K562 (cell line): ENCODE data around the gene SLC36A3. TPM values are rescaled to one million over a fixed set of nuclear protein-coding genes. Genes with fewer than 3 reads are reported as not detected.

Experiments used
- ATAC-seq: fragments of 200-7000 bp; cut with Tn5 transposase; 3 replicates; pipeline ENCODE4 v1.9.1; 2020; ENCODE audit warnings: moderate library complexity
- BruUV-seq: library from RNA; stranded (reverse); fragments of 400-500 nt; replicated peaks from 2 replicates; lab custom pipeline; 2021; lab: Mats Ljungman, UMichigan
- CTCF ChIA-PET: fragments of 300-600 bp; formaldehyde crosslinking; extraction: SDS; loops from one replicate; lab custom pipeline; 2021; ENCODE audit warnings: low intra/inter-chr PET ratio; lab: Yijun Ruan, JAX
- POLR2A ChIA-PET: fragments of 300-600, 350-650 bp; sonication (Branson Sonifier 250); formaldehyde crosslinking; extraction: SDS; loops from one replicate; lab custom pipeline; 2021; ENCODE audit warnings: antibody characterized with exemption, inconsistent platforms; lab: Yijun Ruan, JAX
- DNase-seq, 4 experiments: peaks; one replicate each; pipeline versions ENCODE4 v3.0.0 to v3.0.0-alpha.2; 2011 to 2018; ENCODE audit warnings: low spot score in 3 of 4, mixed read lengths in 3 of 4; ENCODE audit errors: extremely low read depth in 1 of 4
- FAIRE-seq: peaks from 2 replicates; lab custom pipeline; 2011; peaks lifted over from hg19 to GRCh38; lab: Jason Lieb, UNC
- H2AFZ ChIP-seq: 2 replicates; pipeline ENCODE4 v1.6.0; 2011; ENCODE audit warnings: low read depth, low read length, control low read depth, inconsistent platforms
- H3K27ac ChIP-seq: fragments of 200-600 bp; 3 replicates; pipeline ENCODE4 v1.8.0; 2011; ENCODE audit warnings: low read depth, mild to moderate bottlenecking, control low read depth, inconsistent platforms, low read length, moderate library complexity, mixed read lengths; ENCODE audit errors: extremely low read depth
- H3K27me3 ChIP-seq, 2 experiments: fragments of 300-600 bp in 1 of 2; 2 replicates in 1 of 2; 3 replicates in 1 of 2; pipeline versions ENCODE4 v1.6.0 to v1.8.0; 2011; ENCODE audit warnings: inconsistent platforms in 2 of 2, low read length in 2 of 2, mild to moderate bottlenecking in 1 of 2, mixed read lengths in 1 of 2, moderate library complexity in 1 of 2; ENCODE audit not compliant: control insufficient read depth in 2 of 2, insufficient read depth in 2 of 2
- H3K36me3 ChIP-seq: fragments of 300-600 bp; 3 replicates; pipeline ENCODE4 v1.8.0; 2011; ENCODE audit warnings: mild to moderate bottlenecking, low read length, inconsistent platforms; ENCODE audit not compliant: control insufficient read depth, insufficient read depth
- H3K4me1 ChIP-seq, 2 experiments: fragments of 200-600 bp in 1 of 2; replicated peaks in 1 of 2; 2 replicates in 1 of 2; 3 replicates in 1 of 2; pipeline versions ENCODE4 v1.5.1 to v1.8.0; 2011; ENCODE audit warnings: inconsistent platforms in 2 of 2, low read length in 2 of 2, mild to moderate bottlenecking in 1 of 2, mixed read lengths in 1 of 2, moderate library complexity in 1 of 2; ENCODE audit not compliant: control insufficient read depth in 2 of 2, insufficient read depth in 2 of 2
- H3K4me2 ChIP-seq: 2 replicates; pipeline ENCODE4 v1.6.1; 2011; ENCODE audit warnings: low read length, control low read depth, inconsistent platforms, mixed read lengths; ENCODE audit not compliant: insufficient read depth
- H3K4me3 ChIP-seq: fragments of 200-600 bp; sonication (generic), shearing (Covaris generic); 2 replicates; pipeline ENCODE4 v1.5.1; 2016; ENCODE audit warnings: control low read depth, inconsistent platforms
- H3K79me2 ChIP-seq: fragments of 200-600 bp; 3 replicates; pipeline ENCODE4 v1.8.0; 2011; ENCODE audit warnings: low read length, inconsistent platforms; ENCODE audit not compliant: control insufficient read depth, insufficient read depth
- H3K9ac ChIP-seq, 2 experiments: 2 replicates each; pipeline versions ENCODE4 v1.6.0 to v1.6.1; 2011; ENCODE audit warnings: low read depth in 2 of 2, low read length in 2 of 2, control low read depth in 1 of 2, inconsistent platforms in 1 of 2, mild to moderate bottlenecking in 1 of 2, mixed read lengths in 1 of 2; ENCODE audit not compliant: insufficient read depth in 1 of 2
- H3K9me1 ChIP-seq: one replicate; pipeline ENCODE4 v1.6.0; 2011; ENCODE audit warnings: inconsistent platforms, mild to moderate bottlenecking, low read length, moderate library complexity; ENCODE audit not compliant: control insufficient read depth, insufficient read depth
- H3K9me3 ChIP-seq: replicated peaks from 2 replicates; pipeline ENCODE4 v1.5.1; 2011; ENCODE audit warnings: low read depth, low read length, inconsistent platforms; ENCODE audit not compliant: control insufficient read depth, insufficient read depth
- H4K20me1 ChIP-seq: replicated peaks from 2 replicates; pipeline ENCODE4 v1.6.1; 2011; ENCODE audit warnings: low read length, inconsistent platforms, mixed read lengths; ENCODE audit not compliant: control insufficient read depth, insufficient read depth
- ARNT ChIP-seq, 2 experiments: fragments of 450-650 bp; IDR thresholded peaks; 2 replicates each; pipeline ENCODE4 v1.6.1; 2016; ENCODE audit warnings: mild to moderate bottlenecking in 1 of 2
- CBX1 ChIP-seq: sonication (generic); IDR thresholded peaks from 2 replicates; pipeline ENCODE4 v1.6.1; 2016; ENCODE audit warnings: antibody characterized with exemption, low read depth, mild to moderate bottlenecking
- CLOCK ChIP-seq: fragments of 250-450 bp; sonication (Bioruptor Pico); IDR thresholded peaks from 2 replicates; pipeline ENCODE4 v1.4.0; 2020; ENCODE audit warnings: mild to moderate bottlenecking, moderate library complexity, borderline replicate concordance
- FOSL1 ChIP-seq: fragments of 200-800 bp; sonication (Bioruptor generic); conservative IDR thresholded peaks from 2 replicates; pipeline ENCODE4 v1.6.1; 2016; ENCODE audit warnings: missing genetic modification characterization, missing compliant biosample characterization
- HDAC2 ChIP-seq: fragments of 450-650 bp; IDR thresholded peaks from 2 replicates; pipeline ENCODE4 v1.6.1; 2016; ENCODE audit warnings: mild to moderate bottlenecking
- MBD2 ChIP-seq: sonication (generic); IDR thresholded peaks from 2 replicates; pipeline ENCODE4 v1.6.1; 2016; ENCODE audit warnings: low read depth, borderline replicate concordance
- MNT ChIP-seq, 2 experiments: fragments of 450-650 bp; conservative IDR thresholded peaks; 2 replicates each; pipeline ENCODE4 v1.6.1; 2017; ENCODE audit warnings: mild to moderate bottlenecking in 2 of 2, moderate library complexity in 2 of 2
- MTA1 ChIP-seq: fragments of 450-650 bp; IDR thresholded peaks from 2 replicates; pipeline ENCODE4 v1.6.1; 2017; ENCODE audit warnings: borderline replicate concordance
- NCOA4 ChIP-seq: fragments of 450-650 bp; IDR thresholded peaks from 2 replicates; pipeline ENCODE4 v1.6.1; 2018; ENCODE audit warnings: mild to moderate bottlenecking; ENCODE audit not compliant: partially characterized antibody
- NR2C2 ChIP-seq, 2 experiments: fragments of 200-800 bp in 1 of 2; sonication (Bioruptor generic) in 1 of 2; sonication (generic) in 1 of 2; formaldehyde crosslinking in 1 of 2; IDR thresholded peaks; 2 replicates each; pipeline versions ENCODE4 v1.6.1 to v1.8.0; 2016 to 2022; ENCODE audit warnings: mild to moderate bottlenecking in 1 of 2, missing compliant biosample characterization in 1 of 2, missing genetic modification characterization in 1 of 2, missing genetic modification reagents in 1 of 2
- PATZ1 ChIP-seq: fragments of 250-450 bp; sonication (Bioruptor Pico); IDR thresholded peaks from 2 replicates; pipeline ENCODE4 v1.5.0; 2020; ENCODE audit warnings: mild to moderate bottlenecking, borderline replicate concordance
- PHF8 ChIP-seq: fragments of 200-600 bp; sonication (generic); IDR thresholded peaks from 2 replicates; pipeline ENCODE4 v1.6.1; 2012; ENCODE audit warnings: mixed run types, mild to moderate bottlenecking, inconsistent platforms, low read length, moderate library complexity, borderline replicate concordance
- SETDB1 ChIP-seq: IDR thresholded peaks from one replicate; pipeline ENCODE4 v1.6.1; 2012; ENCODE audit warnings: low read length, control low read depth, inconsistent platforms
- THRB ChIP-seq: fragments of 450-650 bp; formaldehyde crosslinking; conservative IDR thresholded peaks from 2 replicates; pipeline ENCODE4 v1.4.0; 2022; ENCODE audit warnings: mild to moderate bottlenecking, missing genetic modification characterization
- XRCC3 ChIP-seq: fragments of 450-650 bp; IDR thresholded peaks from 2 replicates; pipeline ENCODE4 v1.6.1; 2017; ENCODE audit warnings: mild to moderate bottlenecking, moderate library complexity
- ZNF444 ChIP-seq: fragments of 250-450 bp; sonication (Bioruptor Pico); IDR thresholded peaks from 2 replicates; pipeline ENCODE4 v1.4.0; 2020; ENCODE audit warnings: mild to moderate bottlenecking, moderate library complexity
- WGBS: fragments of 100-300 bp; shearing (Covaris generic); methylation state at CpG from one replicate; pipeline ENCODE4 v1.1.6; 2016; ENCODE audit warnings: low coverage, mixed read lengths; ENCODE audit not compliant: insufficient coverage; ENCODE audit errors: missing lambda C conversion rate; 5-methylcytosine and 5-hydroxymethylcytosine counted together
- in situ Hi-C: fragments of 300-500 bp; cut with MboI; formaldehyde crosslinking; loops from 4 replicates; pipeline ENCODE4 v1.15.0; 2018; ENCODE audit warnings: inconsistent platforms, mixed read lengths
- intact Hi-C: fragments of 100-400 bp; cut with micrococcal nuclease; formaldehyde crosslinking; loops from 2 replicates; pipeline ENCODE4 v1.14.2; 2022
- polyA plus RNA-seq, 8 experiments: library from polyadenylated mRNA; depleted of rRNA in 4 of 8; stranded (reverse) in 5 of 8; unstranded in 3 of 8; fragments of >200 nt; fragmentation: Nextera tagmentation in 2 of 8; fragmentation: Illumina TruSeq in 1 of 8; extraction: Ambion mirVana in 2 of 8; extraction: Trizol in 1 of 8; gene quantifications; 2 replicates each; pipeline versions ENCODE4 v1.2.1 to v1.2.3, GENCODE V29; 2011 to 2014; ENCODE audit warnings: inconsistent platforms in 1 of 8, missing spikeins in 1 of 8
- total RNA-seq, 7 experiments: library from RNA; depleted of rRNA in 6 of 7; stranded (reverse); fragments of >200 nt in 6 of 7; fragmentation: Illumina TruSeq in 2 of 7; extraction: Trizol in 2 of 7; gene quantifications; 2 replicates each; pipeline versions ENCODE4 v1.2.1 to v1.2.3, GENCODE V29; 2011 to 2021; ENCODE audit warnings: low replicate concordance in 1 of 7

Gene SLC36A3
- total and polyA plus RNA-seq, 9 of the 15 experiments (the other 6 are each of a cell fraction or from before 2014, with no cell fraction given) = not detected

- in situ Hi-C loops = no loop called here
- FAIRE-seq = no peak
- TF ChIP-seq THRB (CRISPR knock-in tag) (no peak), ARNT (IDR thresholded peaks at IDR 0.05) (no peak), ZNF444 (no peak), MNT (conservative IDR thresholded peaks at IDR 0.05) (no peak), NCOA4 (no peak), PATZ1 (CRISPR knock-in tag) (no peak), SETDB1 (no peak), MTA1 (no peak), FOSL1 (tag) (no peak), NR2C2 (CRISPR knock-in tag; IDR thresholded peaks at IDR 0.05) (no peak), NR2C2 (tag; IDR thresholded peaks at IDR 0.05) (no peak), MBD2 (no peak), CLOCK (no peak), XRCC3 (no peak), HDAC2 (no peak), PHF8 (no peak), CBX1 (no peak)
Measured at GRCh38 chr5:151296478-151296830, 7.1 kb downstream of the SLC36A3 start.

More at GRCh38 chr5:151296478-151296830, 7.1 kb downstream of the SLC36A3 start:
- DNase-seq (no peak), ATAC-seq (no peak)
- BruUV-seq = no TSS peak
- H3K4me2 ChIP-seq = no peak overlapping the region
- ChIA-PET POLR2A (no interaction called here), CTCF (no interaction called here)
- no peaks in the 10 kb centered on the region for H3K36me3 ChIP-seq
- intact Hi-C loops = no loop called here
- no peaks in the 10 kb centered on the region for H3K79me2 ChIP-seq
- no peaks in the 10 kb centered on the region for H4K20me1 ChIP-seq
- 0% methylated on average over 1 of the region's 1 CpG for WGBS
- H3K27ac ChIP-seq = no peak overlapping the region
- no peaks in the 10 kb centered on the region for H3K9me3 ChIP-seq
- no peak overlapping the region for H3K9ac ChIP-seq
- H3K27me3 ChIP-seq = peaks cover 6 to 12% of the 10 kb centered on the region in 2 experiments
- H3K4me1 ChIP-seq = no peaks in the 10 kb centered on the region
- no peak overlapping the region for H2AFZ ChIP-seq
- no peak overlapping the region for H3K4me3 ChIP-seq
- no peaks in the 10 kb centered on the region for H3K9me1 ChIP-seq
